GM23338 (cell line): ENCODE results near the gene TMUB2. TPM values are rescaled to one million over a fixed set of nuclear protein-coding genes. Genes with fewer than 3 reads are reported as not detected.

ENCODE experiments used
- ATAC-seq: fragments of 200-7000 bp; cut with Tn5 transposase; 3 replicates; pipeline ENCODE4 v1.9.1; 2020
- DNase-seq: peaks from one replicate; pipeline ENCODE4 v3.0.0-alpha.2; 2015; ENCODE audit warnings: low spot score
- H2AFZ ChIP-seq: fragments of 200-600 bp; sonication (generic); 2 replicates; pipeline ENCODE4 v1.8.0; 2016; ENCODE audit warnings: antibody characterized with exemption, mild to moderate bottlenecking, moderate library complexity
- H3F3A ChIP-seq: fragments of 200-600 bp; sonication (generic); replicated peaks from 2 replicates; pipeline ENCODE4 v1.8.0; 2017; ENCODE audit warnings: antibody characterized with exemption, mixed run types, low read depth
- H3K27ac ChIP-seq: fragments of 200-600 bp; sonication (generic); 2 replicates; pipeline ENCODE4 v1.6.1; 2016; ENCODE audit warnings: low read depth
- H3K27me3 ChIP-seq: fragments of 200-600 bp; sonication (generic); 2 replicates; pipeline ENCODE4 v1.8.0; 2016; ENCODE audit warnings: mild to moderate bottlenecking, mixed run types, moderate library complexity; ENCODE audit not compliant: insufficient read depth
- H3K36me3 ChIP-seq: fragments of 200-600 bp; sonication (generic); 2 replicates; pipeline ENCODE4 v1.8.0; 2016; ENCODE audit warnings: mild to moderate bottlenecking; ENCODE audit not compliant: insufficient read depth
- H3K4me1 ChIP-seq: fragments of 200-600 bp; sonication (generic); 2 replicates; pipeline ENCODE4 v1.8.0; 2016; ENCODE audit warnings: mild to moderate bottlenecking, moderate library complexity; ENCODE audit not compliant: insufficient read depth
- H3K4me2 ChIP-seq: fragments of 200-600 bp; sonication (generic); 2 replicates; pipeline ENCODE4 v1.7.1; 2017; ENCODE audit warnings: mixed run types
- H3K4me3 ChIP-seq: fragments of 200-600 bp; sonication (generic); 2 replicates; pipeline ENCODE4 v1.6.1; 2016; ENCODE audit warnings: mixed run types
- H3K79me2 ChIP-seq: fragments of 200-600 bp; sonication (generic); replicated peaks from 2 replicates; pipeline ENCODE4 v1.8.0; 2017; ENCODE audit warnings: mild to moderate bottlenecking; ENCODE audit not compliant: insufficient read depth
- H3K9me2 ChIP-seq: fragments of 200-600 bp; sonication (generic); 2 replicates; pipeline ENCODE4 v1.8.0; 2017; ENCODE audit not compliant: insufficient read depth
- H4K20me1 ChIP-seq: fragments of 200-600 bp; sonication (generic); replicated peaks from 2 replicates; pipeline ENCODE4 v1.8.0; 2017; ENCODE audit warnings: mild to moderate bottlenecking; ENCODE audit not compliant: insufficient read depth
- H3K27ac Mint-ChIP-seq: 2 replicates; pipeline ENCODE4 v1.8.0; 2020; ENCODE audit warnings: inconsistent platforms, mild to moderate bottlenecking, moderate library complexity, mixed read lengths
- H3K27me3 Mint-ChIP-seq: 3 replicates; pipeline ENCODE4 v1.8.0; 2022; ENCODE audit warnings: low read depth, mild to moderate bottlenecking, moderate library complexity, mixed read lengths, inconsistent platforms; ENCODE audit not compliant: insufficient read depth, poor library complexity
- H3K36me3 Mint-ChIP-seq: 3 replicates; pipeline ENCODE4 v1.8.0; 2021; ENCODE audit warnings: low read depth, mild to moderate bottlenecking, inconsistent platforms, moderate library complexity, mixed read lengths
- H3K4me1 Mint-ChIP-seq: 3 replicates; pipeline ENCODE4 v1.8.0; 2020; ENCODE audit warnings: mild to moderate bottlenecking, inconsistent platforms, mixed read lengths
- H3K4me3 Mint-ChIP-seq: 3 replicates; pipeline ENCODE4 v1.8.0; 2021; ENCODE audit warnings: moderate library complexity, mild to moderate bottlenecking, inconsistent platforms, mixed read lengths
- H3K9me3 Mint-ChIP-seq: 3 replicates; pipeline ENCODE4 v1.8.0; 2020; ENCODE audit warnings: moderate library complexity, mild to moderate bottlenecking, inconsistent platforms, mixed read lengths
- POLR2AphosphoS5 ChIP-seq: IDR thresholded peaks from 2 replicates; pipeline ENCODE4 v1.6.1; 2016; ENCODE audit warnings: antibody characterized with exemption, low read depth
- REST ChIP-seq: IDR thresholded peaks from one replicate; pipeline ENCODE4 v1.6.1; 2018; ENCODE audit warnings: antibody characterized with exemption; ENCODE audit not compliant: unreplicated experiment
- ZNF114 ChIP-seq: fragments of 250-450 bp; sonication (Bioruptor Pico); IDR thresholded peaks from 2 replicates; pipeline ENCODE4 v1.5.0; 2020; ENCODE audit warnings: mild to moderate bottlenecking, moderate library complexity
- polyA plus RNA-seq: library from polyadenylated mRNA; unstranded; fragments of >200 nt; fragmentation: Nextera tagmentation; extraction: Ambion mirVana; gene quantifications from 2 replicates; pipeline ENCODE4 v1.2.1, GENCODE V29; 2016
- total RNA-seq: library from RNA; depleted of rRNA; stranded (reverse); fragments of >200 nt; shearing (Covaris generic); gene quantifications from 2 replicates; pipeline ENCODE4 v1.2.3, GENCODE V29; 2014
- TF ChIP-seq, protein P1 (sequence below): fragments of 250-450 bp; sonication (Bioruptor Pico); IDR thresholded peaks from 2 replicates; pipeline ENCODE4 v1.5.0; 2020; ENCODE audit warnings: mild to moderate bottlenecking, moderate library complexity

The TMUB2 gene
- total and polyA plus RNA-seq, 2 experiments from 2014 or later: 16.5 to 20.8 TPM

DNA sequence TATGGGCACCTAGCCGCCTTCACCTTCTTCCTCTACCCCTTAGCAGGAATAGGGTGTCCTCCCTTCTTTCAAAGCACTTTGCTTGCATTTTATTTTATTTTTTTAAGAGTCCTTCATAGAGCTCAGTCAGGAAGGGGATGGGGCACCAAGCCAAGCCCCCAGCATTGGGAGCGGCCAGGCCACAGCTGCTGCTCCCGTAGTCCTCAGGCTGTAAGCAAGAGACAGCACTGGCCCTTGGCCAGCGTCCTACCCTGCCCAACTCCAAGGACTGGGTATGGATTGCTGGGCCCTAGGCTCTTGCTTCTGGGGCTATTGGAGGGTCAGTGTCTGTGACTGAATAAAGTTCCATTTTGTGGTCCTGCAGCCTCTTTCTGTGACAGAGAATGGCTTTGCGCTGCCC, 4.6 kb downstream of the TMUB2 start (continued):
- TF ChIP-seq, protein P1, sequence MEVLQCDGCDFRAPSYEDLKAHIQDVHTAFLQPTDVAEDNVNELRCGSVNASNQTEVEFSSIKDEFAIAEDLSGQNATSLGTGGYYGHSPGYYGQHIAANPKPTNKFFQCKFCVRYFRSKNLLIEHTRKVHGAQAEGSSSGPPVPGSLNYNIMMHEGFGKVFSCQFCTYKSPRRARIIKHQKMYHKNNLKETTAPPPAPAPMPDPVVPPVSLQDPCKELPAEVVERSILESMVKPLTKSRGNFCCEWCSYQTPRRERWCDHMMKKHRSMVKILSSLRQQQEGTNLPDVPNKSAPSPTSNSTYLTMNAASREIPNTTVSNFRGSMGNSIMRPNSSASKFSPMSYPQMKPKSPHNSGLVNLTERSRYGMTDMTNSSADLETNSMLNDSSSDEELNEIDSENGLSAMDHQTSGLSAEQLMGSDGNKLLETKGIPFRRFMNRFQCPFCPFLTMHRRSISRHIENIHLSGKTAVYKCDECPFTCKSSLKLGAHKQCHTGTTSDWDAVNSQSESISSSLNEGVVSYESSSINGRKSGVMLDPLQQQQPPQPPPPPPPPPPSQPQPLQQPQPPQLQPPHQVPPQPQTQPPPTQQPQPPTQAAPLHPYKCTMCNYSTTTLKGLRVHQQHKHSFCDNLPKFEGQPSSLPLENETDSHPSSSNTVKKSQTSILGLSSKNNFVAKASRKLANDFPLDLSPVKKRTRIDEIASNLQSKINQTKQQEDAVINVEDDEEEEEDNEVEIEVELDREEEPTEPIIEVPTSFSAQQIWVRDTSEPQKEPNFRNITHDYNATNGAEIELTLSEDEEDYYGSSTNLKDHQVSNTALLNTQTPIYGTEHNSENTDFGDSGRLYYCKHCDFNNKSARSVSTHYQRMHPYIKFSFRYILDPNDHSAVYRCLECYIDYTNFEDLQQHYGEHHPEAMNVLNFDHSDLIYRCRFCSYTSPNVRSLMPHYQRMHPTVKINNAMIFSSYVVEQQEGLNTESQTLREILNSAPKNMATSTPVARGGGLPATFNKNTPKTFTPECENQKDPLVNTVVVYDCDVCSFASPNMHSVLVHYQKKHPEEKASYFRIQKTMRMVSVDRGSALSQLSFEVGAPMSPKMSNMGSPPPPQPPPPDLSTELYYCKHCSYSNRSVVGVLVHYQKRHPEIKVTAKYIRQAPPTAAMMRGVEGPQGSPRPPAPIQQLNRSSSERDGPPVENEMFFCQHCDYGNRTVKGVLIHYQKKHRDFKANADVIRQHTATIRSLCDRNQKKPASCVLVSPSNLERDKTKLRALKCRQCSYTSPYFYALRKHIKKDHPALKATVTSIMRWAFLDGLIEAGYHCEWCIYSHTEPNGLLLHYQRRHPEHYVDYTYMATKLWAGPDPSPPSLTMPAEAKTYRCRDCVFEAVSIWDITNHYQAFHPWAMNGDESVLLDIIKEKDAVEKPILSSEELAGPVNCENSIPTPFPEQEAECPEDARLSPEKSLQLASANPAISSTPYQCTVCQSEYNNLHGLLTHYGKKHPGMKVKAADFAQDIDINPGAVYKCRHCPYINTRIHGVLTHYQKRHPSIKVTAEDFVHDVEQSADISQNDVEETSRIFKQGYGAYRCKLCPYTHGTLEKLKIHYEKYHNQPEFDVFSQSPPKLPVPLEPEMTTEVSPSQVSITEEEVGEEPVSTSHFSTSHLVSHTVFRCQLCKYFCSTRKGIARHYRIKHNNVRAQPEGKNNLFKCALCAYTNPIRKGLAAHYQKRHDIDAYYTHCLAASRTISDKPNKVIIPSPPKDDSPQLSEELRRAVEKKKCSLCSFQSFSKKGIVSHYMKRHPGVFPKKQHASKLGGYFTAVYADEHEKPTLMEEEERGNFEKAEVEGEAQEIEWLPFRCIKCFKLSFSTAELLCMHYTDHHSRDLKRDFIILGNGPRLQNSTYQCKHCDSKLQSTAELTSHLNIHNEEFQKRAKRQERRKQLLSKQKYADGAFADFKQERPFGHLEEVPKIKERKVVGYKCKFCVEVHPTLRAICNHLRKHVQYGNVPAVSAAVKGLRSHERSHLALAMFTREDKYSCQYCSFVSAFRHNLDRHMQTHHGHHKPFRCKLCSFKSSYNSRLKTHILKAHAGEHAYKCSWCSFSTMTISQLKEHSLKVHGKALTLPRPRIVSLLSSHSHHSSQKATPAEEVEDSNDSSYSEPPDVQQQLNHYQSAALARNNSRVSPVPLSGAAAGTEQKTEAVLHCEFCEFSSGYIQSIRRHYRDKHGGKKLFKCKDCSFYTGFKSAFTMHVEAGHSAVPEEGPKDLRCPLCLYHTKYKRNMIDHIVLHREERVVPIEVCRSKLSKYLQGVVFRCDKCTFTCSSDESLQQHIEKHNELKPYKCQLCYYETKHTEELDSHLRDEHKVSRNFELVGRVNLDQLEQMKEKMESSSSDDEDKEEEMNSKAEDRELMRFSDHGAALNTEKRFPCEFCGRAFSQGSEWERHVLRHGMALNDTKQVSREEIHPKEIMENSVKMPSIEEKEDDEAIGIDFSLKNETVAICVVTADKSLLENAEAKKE: no peak

DNA sequence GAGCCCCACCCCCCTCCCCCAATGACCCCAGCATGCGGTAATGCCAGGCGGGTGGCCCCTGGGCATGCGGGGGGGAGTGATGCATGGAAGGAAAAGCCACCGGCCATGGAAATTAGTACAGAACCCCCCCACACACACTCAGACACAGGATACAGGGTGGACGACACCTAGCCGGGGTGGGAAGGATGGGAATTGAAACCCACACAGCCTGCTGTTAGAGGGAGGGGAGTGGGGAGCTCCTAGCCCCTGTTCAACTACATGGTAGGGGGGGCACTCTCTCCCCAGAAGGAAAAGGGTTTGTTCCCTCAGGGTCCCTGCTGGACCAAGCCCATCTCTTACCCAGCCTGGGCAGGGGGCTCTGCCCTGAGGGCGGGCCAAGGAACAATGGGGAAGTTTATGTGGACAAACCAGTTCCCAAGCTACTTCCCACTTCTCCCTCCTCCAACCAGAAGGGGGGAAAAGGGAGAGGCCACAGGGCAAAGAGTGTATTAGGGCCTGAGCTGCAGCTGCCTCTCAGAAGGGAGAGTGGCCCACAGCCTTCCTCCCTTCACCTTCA, 5.2 kb downstream of the TMUB2 start:
- H3K27ac ChIP-seq: peak overlapping the region; percentile 74
- H3K27ac Mint-ChIP-seq: peak overlapping the region; percentile 89
- H3K27me3 ChIP-seq: no peaks in the 10 kb centered on the region
- peak overlapping the region; percentile 29; the same call in 1 of the 3 replicates for H3K4me3 Mint-ChIP-seq
- peaks cover 29% of the 10 kb centered on the region; the same call in 1 of the 2 replicates for H3F3A ChIP-seq
- H2AFZ ChIP-seq: no peak overlapping the region
- H3K79me2 ChIP-seq: peaks cover 16% of the 10 kb centered on the region
- H3K9me3 Mint-ChIP-seq: no peaks in the 10 kb centered on the region
- ATAC-seq: peak; percentile 84
- H3K36me3 Mint-ChIP-seq: peaks cover 58% of the 10 kb centered on the region
- H3K4me1 Mint-ChIP-seq: peaks cover 32% of the 10 kb centered on the region
- no peak for TF ChIP-seq REST
- TF ChIP-seq ZNF114 (CRISPR knock-in tag): no peak
- peak; percentile 51 for TF ChIP-seq POLR2AphosphoS5
- peaks cover 12% of the 10 kb centered on the region for H3K36me3 ChIP-seq
- peak overlapping the region; percentile 64; the same call in 1 of the 2 replicates for H3K4me2 ChIP-seq
- peak overlapping the region; percentile 10; the same call in 1 of the 2 replicates for H3K4me3 ChIP-seq
- peaks cover 28% of the 10 kb centered on the region for H3K4me1 ChIP-seq
- DNase-seq: peak; percentile 83
- H3K9me2 ChIP-seq: no peaks in the 10 kb centered on the region
- peaks cover 15% of the 10 kb centered on the region for H3K27me3 Mint-ChIP-seq
- peaks cover 4% of the 10 kb centered on the region; the same call in 1 of the 2 replicates for H4K20me1 ChIP-seq
